HG02798 (cell line): ENCODE measurements around the gene PGC.

ENCODE experiments used
- ATAC-seq: cut with Tn5 transposase; IDR thresholded peaks from one replicate; pipeline ENCODE4 v1.9.1; 2021; ENCODE audit warnings: mild to moderate bottlenecking; ENCODE audit not compliant: unreplicated experiment, poor library complexity

The PGC gene

GRCh38 chr6:41717392-41717736 lies 29.8 kb downstream of the PGC start:
- no peak for ATAC-seq

- ATAC-seq: no peak
Measured at GRCh38 chr6:41716516-41717391, 30.4 kb downstream of the PGC start.

GRCh38 chr6:41715795-41716515 lies 31.2 kb downstream of the PGC start:
- ATAC-seq: no peak

- no peak for ATAC-seq
Measured at GRCh38 chr6:41714556-41715273, 32.5 kb downstream of the PGC start.

GRCh38 chr6:41713650-41714291 lies 33.4 kb downstream of the PGC start:
- peak; percentile 45 for ATAC-seq

- ATAC-seq: no peak
Measured at GRCh38 chr6:41713159-41713649, 34.0 kb downstream of the PGC start.

- no peak for ATAC-seq
Measured at GRCh38 chr6:41712651-41713103, 34.5 kb downstream of the PGC start.

- no peak for ATAC-seq
Measured at GRCh38 chr6:41711323-41712038, 35.7 kb downstream of the PGC start.

- ATAC-seq: no peak
Measured at GRCh38 chr6:41709375-41709774, 37.8 kb downstream of the PGC start.

GRCh38 chr6:41708856-41709255 lies 38.3 kb downstream of the PGC start:
- no peak for ATAC-seq

GRCh38 chr6:41707565-41708200 lies 39.5 kb downstream of the PGC start:
- no peak for ATAC-seq

- no peak for ATAC-seq
Measured at GRCh38 chr6:41706876-41707564, 40.2 kb downstream of the PGC start.

GRCh38 chr6:41705996-41706835 lies 41.0 kb downstream of the PGC start:
- ATAC-seq: peak; percentile 70

- ATAC-seq: no peak
Measured at GRCh38 chr6:41705311-41705995, 41.7 kb downstream of the PGC start.

GRCh38 chr6:41704656-41705310 lies 42.4 kb downstream of the PGC start:
- no peak for ATAC-seq

- no peak for ATAC-seq
Measured at GRCh38 chr6:41704028-41704427, 43.2 kb downstream of the PGC start.
